GM21737 (cell line): ENCODE results near the gene KLF18.
"Not testable (repeated sequence)": the region's sequence is repeated elsewhere in the genome, so short reads cannot be mapped to it uniquely, and the experiment has no call there.

Experiments used
- ATAC-seq: cut with Tn5 transposase; IDR thresholded peaks from one replicate; pipeline ENCODE4 v1.9.1; 2021; ENCODE audit warnings: mild to moderate bottlenecking, moderate library complexity; ENCODE audit not compliant: unreplicated experiment

The KLF18 gene

DNA sequence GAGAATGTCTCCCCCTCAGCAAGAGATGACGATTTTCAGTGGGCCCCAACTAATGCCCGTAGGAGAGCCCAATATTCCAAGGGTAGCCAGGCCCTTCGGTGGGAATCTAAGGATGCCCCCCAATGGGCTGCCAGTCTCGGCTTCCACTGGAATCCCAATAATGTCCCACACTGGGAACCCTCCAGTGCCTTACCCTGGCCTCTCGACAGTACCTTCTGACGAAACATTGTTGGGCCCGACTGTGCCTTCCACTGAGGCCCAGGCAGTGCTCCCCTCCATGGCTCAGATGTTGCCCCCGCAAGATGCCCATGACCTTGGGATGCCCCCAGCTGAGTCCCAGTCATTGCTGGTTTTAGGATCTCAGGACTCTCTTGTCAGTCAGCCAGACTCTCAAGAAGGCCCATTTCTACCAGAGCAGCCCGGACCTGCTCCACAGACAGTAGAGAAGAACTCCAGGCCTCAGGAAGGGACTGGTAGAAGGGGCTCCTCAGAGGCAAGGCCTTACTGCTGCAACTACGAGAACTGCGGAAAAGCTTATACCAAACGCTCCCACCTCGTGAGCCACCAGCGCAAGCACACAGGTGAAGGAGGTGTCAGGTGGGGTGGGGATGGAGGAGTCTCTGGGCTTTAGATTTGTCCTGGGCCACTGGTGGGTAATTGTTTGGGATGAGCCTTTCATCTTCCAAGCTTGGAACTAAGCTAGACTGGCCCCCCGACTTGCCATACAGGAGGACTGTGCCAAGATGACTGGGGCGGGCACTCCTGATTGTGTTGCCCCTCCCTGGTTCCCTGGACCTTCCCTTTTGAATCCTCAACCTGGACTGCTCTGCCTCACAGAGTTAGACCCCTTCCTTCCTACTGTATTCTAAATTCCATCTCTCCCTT lies 11.6 kb downstream of the KLF18 start:
- no peak for ATAC-seq

- no peak for ATAC-seq
Observed at GRCh38 chr1:44120398-44120949, 21.0 kb downstream of the KLF18 start.

DNA sequence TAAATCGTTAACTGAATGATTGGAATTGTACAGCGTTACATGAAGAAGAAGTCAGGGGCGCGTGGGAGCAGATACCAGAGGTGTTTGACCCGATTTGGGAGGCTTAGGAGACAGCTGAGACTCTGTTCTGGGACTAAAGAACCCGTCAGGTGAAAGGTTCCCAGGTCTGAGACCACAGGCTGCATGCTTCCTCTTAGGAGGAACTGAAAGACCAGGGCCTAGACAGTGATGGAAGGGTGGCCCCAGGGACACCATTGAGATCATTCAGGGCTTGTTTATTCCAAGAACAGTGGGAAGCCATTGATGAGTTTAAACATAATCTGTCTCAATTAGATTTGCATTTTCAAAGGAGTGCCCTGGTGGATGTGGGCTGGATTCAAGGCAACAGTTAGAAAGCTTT lies 21.9 kb downstream of the KLF18 start:
- no peak for ATAC-seq

DNA sequence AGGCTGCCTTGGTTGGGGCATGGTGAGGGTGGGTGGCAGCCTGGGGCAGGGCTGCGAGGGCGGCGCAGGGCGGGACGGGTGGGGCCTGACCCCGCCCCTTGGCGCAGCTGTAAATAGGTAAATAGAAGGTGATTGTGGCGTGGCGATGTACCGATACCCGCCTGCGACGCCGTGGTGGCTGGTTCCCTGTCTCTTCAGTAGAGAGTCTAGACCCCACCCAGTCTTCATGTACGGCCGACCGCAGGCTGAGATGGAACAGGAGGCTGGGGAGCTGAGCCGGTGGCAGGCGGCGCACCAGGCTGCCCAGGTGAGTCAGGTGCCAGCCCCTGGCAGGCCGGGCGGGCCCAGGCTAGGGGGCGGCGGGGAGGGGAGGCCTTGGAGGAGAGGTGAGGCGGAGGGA lies 22.7 kb downstream of the KLF18 start, which contains the start of gene KLF17:
Gene KLF17 (plus strand): TSS at position 140 of the 400 bp plus-strand sequence. CDS start 87 bp downstream, at position 227.
- ATAC-seq = no peak

DNA sequence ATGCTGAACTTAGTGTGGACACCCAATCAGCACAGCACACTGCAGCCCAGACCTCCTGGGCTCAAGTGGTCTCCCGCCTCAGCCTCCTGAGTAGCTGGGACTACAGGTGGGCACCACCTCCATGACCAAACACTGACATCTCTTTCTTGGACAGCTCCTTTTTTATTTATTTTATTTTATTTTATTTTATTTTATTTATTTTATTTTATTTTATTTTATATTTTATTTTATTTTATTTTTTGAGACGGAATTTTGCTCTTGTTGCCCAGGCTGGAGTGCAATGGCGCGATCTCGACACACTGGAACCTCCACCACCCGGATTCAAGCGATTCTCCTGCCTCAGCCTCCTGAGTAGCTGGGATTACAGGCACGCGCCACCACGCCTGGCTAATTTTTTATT lies 24.2 kb downstream of the KLF18 start:
- not testable (repeated sequence) for ATAC-seq

GRCh38 chr1:44114098-44114497 lies 27.3 kb downstream of the KLF18 start:
- no peak for ATAC-seq

- no peak for ATAC-seq
Observed at GRCh38 chr1:44113095-44113609, 28.3 kb downstream of the KLF18 start.

DNA sequence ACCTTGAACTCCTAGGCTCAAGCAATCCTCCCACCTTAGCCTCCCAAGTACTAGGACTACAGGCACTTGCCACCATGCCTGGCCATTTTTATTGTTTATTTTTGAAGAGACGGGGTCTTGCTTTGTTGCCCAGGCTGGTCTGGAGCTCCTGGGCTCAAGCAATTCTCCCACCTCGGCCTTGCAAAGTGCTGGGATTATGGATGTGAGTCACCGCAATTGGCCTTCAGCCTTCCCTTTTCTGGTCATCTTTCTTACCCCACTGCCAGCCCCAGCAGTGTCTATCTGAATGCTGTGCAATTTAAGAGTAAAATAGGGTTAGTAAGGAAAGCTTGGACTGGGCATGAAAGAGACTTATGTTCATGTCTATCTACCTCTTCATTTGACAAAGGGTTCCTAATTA lies 28.9 kb downstream of the KLF18 start:
- no peak for ATAC-seq

DNA sequence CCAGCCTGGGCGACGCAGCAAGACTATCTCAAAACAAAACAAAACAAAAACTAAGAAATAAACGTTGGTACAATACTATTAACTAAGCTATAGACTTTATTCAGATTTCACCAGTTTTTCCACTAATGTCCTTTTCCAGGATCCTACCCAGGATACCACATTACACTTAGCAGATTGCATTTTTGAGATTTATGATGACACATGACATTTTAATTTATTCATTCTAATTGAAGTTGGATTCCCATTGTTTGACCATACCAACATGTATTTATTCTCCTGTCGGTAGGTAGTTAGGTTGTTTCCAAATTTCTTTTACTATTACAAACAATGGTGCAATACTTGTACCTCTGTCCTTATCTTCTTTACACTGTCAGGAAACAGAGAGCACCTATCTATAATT lies 29.6 kb downstream of the KLF18 start:
- ATAC-seq = no peak

DNA sequence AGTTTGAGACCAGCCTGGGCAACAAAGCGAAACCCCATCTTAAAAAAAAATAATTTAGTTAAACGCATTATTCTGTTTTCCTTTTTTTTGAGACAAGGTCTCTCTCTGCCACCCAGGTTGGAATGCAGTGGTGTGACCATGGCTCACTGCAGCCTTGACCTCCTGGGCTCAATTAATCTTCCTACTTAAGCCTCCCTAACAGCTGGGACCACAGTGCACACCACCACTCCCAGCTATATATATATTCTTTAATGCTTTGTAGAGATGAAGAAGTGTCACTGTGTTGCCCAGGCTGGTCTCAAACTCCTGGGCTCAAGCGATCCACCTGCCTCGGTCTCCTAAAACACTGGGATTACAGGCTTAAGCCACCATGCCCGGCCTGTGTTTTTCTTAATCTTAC lies 30.5 kb downstream of the KLF18 start:
- no peak for ATAC-seq

DNA sequence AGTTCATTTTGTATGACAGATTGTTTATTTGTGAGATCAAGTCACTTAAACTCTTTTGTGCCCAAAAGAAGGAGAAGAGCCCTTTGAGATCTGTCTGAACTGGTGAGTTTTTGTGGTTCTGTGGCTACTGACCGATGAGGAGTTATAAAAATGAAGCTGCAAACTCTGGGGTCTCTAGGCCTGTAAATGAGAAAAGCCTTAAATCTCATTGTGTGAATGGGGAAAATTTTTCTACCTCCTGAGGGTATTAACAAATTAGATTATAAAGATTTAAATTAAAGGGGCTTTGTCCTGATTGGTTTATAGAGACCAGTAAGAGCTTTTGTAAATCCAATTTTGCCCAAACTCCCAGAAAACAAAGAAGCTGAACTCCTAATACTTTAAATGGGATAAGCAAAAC lies 32.5 kb downstream of the KLF18 start:
- ATAC-seq = no peak

- ATAC-seq = no peak
Observed at GRCh38 chr1:44108241-44108640, 33.2 kb downstream of the KLF18 start.

DNA sequence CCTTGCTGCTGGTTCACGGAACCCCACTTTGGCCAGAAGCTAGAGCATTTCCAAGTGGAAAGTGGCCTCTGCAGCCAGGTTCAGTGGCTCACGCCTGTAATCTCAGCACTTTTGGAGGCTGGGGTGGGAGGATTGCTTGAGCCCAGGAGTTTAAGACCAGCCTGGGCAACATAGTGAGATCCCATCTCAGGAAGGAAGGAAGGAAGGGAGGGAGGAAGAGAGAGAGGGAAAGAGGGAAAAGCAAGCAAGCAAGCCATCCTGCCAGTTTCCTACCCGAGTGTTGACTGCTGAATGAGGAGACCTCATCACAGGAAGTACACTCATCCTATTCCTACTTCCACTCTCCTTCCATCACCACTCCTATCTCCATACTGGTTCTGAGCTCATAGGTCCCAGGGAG lies 35.6 kb downstream of the KLF18 start:
- ATAC-seq = no peak

- ATAC-seq = no peak
Observed at GRCh38 chr1:44103270-44104131, 37.9 kb downstream of the KLF18 start.

DNA sequence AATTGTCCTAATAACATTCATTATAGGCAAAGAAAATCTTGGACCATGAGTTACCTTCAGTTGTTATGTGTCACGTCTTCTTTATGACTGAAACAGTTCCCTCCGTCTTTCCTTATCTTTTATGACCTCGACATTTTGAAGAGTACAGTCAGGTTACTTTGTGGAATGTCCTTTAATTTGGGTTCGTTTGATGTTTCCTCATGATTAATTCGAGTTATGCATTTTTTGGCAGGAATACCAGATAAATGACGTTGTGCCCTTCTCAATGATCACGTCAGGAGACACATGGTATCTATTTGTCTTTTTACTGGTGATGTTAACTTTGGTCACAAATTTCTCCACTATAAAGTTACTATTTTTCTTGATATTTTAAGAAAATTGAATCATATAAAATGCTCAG lies 40.1 kb downstream of the KLF18 start:
- ATAC-seq = no peak

DNA sequence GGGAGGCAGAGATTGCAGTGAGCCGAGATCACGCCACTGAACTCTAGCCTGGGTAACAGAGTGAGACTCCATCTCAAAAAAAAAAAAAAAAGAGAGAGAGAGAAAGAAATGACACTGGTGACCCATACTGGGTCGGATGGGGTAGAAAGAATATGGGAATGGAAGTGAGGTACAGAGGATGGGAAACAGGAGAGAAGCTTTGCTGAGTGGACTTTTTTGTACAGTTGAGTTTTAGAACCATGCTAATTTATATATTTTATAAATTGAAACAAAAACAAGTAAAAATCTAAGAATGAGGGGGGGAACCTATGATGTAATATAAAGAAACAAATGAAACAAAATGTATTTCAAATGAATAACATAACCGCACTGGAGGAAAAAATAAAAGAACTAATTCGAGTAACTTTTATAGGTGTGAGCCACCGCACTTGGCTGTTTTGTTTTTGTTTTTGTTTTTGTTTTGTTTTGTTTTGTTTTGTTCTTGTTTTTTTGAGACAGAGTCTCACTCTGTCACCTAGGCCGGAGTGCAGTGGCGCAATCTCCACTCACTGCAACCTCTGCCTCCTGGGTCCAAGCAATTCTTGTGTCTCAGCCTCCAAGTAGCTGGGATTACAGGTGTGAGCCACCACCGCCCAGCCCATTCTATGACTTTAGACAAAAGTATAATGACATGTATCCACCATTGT lies 41.1 kb downstream of the KLF18 start:
- ATAC-seq = no peak

- ATAC-seq = no peak
Observed at GRCh38 chr1:44094047-44094446, 47.4 kb downstream of the KLF18 start.

GRCh38 chr1:44090429-44091252 lies 50.8 kb downstream of the KLF18 start:
- ATAC-seq = no peak

DNA sequence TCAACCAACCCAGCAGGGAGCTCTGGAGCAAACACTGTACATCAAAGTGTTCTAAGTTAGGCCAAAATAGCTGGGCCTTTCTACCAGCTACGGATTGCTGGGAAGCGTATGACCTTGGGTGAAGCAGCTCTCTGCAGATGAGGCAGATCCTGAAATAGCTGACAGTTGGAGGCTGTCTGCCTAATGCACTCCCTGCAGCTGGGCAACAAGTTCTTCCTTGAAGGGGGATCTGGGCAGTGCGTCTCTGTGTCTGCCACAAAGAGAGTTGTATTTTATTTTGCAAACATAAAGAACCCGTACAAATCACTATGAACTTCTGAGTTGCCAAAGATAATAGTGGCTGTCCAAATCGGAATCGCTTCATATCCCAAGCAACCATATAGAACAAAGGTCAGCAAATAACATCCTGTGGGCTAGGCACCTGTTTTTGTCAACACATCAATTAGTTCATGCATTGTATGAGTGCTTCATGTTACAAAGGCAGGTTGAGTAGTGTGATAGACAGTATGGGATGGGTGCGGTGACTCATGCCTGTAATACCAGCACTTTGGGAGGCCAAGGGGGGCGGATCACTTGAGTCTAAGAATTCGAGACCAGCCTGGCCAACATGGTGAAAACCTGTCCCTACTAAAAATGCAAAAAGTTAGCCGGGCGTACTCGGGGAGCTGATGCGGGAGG lies 51.9 kb downstream of the KLF18 start:
- ATAC-seq = no peak
